Stimulated activated CD8-positive, alpha-beta memory T cell treated with anti-CD3 and anti-CD28 coated beads, Interleukin-7, amount 100 ng/mL, for 4 hours (primary cell): ENCODE data around the gene LCK.
"Not testable (repeated sequence)": the region's sequence is repeated elsewhere in the genome, so short reads cannot be mapped to it uniquely, and the experiment has no call there.

Experiments used
- DNase-seq, 2 donors: peaks; one replicate each; pipeline ENCODE4 v3.0.0-alpha.2; 2020; ENCODE audit warnings: low read depth in 2 of 2

LCK gene

DNA sequence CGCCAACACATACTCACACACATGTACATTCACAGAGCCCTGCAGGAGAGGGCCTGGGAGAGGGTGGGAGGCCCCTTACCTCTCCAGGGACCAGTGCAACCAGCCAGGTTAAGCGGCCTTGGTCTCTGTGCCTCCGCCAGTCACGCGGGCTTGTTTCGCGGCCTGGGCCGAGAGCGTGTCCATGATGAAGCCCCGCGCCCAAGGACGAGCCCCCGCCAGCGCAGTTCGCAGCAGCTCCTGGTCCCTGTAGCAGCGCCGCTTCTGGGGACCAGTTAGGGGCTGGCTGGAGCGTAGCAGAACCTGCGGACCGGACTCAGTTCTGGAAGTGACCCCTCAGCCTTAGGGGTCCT, 11.3 kb upstream of the LCK start:
- no peak for DNase-seq

GRCh38 chr1:32240140-32240951, 10.7 kb upstream of the LCK start:
- DNase-seq: peak in 1 of 2 donors; percentile 50

DNA sequence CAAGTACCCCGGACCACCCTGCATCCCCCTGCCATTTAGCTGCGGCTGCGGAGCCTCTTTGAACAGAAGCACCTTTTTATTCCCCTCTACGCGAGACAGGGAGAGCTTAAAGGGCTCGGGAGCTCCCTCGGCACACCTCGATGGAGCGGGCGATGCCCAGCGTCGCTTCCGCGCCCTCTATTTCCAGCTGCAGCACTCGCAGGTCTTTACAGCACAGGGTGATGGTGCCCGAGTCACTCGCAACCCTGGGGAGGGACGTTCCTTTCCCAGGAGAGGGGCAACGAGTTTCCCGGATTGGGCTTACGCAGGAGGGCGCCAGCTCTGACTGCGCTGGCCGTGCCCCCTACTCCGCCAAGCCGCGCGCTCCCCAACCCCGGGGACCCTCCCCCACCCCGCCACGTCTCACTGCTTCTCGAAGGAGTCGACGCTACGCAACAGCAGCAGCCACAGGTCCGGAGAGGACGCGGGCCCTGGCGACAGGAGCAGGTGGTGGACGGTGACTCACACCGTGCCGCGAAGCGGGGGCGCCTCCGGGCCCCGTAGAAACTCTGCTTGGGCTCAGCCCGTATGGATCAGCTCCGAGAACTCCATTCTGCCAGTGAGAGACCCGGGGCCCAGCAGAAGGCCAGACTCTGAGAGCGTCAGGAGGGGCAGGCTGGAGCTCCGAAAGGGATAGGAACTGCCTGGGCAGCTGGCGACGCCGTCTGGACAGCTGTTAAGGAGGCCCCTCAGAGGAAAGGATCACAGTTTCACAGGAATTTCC, 9.9 kb upstream of the LCK start:
- peak in 1 of 2 donors; percentile 36 for DNase-seq

- DNase-seq: no peak
Measured at GRCh38 chr1:32242341-32242851, 8.7 kb upstream of the LCK start.

GRCh38 chr1:32246888-32247273, 4.2 kb upstream of the LCK start, which contains the start of gene FAM167B:
Gene FAM167B, plus strand, starts transcription at chr1:32247222. Its CDS starts 200 bp downstream, at chr1:32247422.
- no peak for DNase-seq

DNA sequence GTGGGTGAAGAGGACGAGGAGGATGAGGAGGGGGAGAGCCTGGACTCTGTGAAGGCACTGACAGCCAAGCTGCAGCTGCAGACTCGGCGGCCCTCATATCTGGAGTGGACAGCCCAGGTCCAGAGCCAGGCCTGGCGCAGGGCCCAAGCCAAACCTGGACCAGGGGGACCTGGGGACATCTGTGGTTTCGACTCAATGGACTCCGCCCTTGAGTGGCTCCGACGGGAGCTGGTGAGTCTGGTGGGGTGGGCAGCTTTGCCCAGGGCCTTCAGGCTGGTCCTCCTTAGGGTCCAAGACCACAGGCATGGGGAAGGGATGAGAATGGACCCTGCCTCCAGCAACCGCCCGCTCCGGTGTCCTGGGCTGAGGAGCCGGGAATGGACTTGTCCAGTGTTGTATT, 3.6 kb upstream of the LCK start:
- DNase-seq: no peak

DNA sequence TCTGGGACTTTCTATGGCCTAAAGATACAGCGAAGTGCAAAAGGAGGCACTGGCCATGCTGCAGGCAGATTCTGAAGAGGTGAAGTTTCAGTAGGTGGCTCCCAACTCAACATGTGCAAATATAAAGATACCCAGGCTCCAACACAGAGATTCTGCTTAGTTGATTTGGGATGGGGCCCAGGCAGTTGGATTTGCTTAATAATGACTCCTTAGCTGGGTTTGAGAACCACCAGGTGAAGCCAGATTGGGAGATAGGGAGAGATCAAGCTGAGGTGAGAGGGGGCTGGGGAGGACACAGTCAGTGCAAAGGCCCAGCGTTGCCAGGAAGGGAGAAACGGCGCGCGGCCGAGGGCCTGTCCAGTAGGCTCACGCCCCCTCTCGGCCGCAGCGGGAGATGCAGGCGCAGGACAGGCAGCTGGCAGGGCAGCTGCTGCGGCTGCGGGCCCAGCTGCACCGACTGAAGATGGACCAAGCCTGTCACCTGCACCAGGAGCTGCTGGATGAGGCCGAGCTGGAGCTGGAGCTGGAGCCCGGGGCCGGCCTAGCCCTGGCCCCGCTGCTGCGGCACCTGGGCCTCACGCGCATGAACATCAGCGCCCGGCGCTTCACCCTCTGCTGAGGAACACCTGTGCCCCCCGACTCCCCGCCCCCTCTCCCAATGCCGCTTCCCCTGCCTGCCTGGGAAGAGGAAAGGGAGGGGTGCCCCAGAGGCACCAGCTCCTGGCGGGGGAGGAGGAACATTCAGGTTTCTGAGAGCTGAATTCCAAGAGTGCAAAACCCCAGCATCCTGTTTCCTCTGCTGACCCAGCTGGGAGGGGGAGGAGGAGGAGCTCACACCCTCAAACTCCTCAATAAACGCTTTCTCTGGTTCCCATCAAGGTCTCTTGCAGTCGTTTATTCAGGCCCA, 2.8 kb upstream of the LCK start:
- peak in 1 of 2 donors; percentile 60 for DNase-seq

DNA sequence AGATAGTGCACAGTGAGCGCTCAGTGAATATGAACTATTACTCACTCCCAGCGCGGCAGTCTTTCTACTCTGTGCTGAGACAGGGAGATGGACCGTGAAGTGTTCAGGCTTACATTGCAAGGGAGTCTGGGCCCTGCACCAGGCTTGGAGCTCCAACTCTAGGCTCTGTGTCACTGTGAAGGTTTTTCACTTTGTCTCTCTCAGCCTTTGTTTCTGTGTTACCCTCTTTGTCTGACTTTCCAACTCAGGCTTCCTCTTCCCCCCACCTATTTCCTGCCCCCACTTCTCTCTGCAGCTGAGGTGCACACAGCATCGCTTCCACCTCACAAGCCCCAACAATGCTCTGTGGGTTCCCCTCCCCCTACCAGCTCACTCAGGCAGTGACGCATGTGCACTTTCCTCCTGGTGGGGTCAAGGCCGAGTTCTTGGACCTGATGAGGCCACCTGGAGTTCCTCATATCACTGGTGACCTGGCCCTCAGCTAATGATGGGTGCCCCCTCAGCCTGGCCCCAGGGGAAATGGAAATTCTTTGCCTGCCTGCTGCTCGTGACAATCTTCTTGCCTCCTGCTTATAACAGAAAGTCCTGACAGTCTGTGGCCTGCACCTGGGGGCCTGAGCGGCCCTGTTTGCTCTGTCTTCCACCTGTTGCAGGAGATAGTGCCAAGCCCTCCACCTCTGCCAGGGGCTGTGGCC, 1.1 kb upstream of the LCK start:
- peak; percentile 76 to 77 for DNase-seq

DNA sequence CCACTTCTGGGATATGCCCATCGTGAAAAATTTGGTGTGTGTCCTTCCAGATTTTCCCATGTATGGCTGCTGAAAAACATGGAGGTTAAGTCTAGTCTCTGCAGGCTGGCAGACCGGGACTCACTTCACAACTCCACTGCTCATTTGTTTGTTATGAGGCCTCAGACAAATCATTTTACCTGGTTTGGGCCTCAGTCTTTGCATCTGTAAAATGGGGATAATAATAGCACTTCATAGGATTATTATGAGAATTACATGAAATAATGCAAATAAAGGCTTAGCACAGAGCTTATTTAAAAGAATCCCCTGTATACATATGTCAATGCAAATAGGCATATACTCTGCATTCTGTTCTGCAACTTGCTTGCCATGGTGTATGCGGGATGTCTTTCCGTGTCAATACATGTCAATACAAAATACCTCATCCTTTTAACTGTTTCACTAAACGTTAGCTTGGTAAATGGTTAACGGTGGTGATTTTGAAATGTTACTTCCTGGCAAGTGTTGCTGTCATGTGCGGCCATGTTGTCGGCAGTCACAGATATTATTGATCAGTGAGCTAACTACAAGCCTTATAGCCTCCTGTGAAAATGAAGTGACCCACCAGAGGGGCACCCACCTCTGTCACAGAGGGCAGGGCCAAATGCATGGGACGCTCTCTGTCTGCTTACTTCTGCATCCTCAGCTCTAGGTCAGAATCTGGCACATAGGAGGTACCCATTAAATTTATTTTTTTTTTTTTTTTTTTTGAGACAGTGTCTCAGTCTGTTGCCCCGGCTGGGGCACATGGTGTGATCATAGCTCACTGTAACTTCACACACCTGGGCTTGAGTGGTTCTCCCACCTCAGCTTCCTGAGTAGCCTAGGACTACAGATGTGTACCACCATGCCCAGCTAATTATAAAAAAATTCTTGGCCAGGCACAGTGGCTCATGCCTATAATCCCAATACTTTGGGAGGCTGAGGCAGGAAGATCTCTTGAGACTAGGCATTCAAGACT, 4.3 kb downstream of the LCK start:
- DNase-seq: no peak

- no peak for DNase-seq
Measured at GRCh38 chr1:32256473-32257226, 5.6 kb downstream of the LCK start.

GRCh38 chr1:32257227-32257508, 6.1 kb downstream of the LCK start:
- DNase-seq: no peak

DNA sequence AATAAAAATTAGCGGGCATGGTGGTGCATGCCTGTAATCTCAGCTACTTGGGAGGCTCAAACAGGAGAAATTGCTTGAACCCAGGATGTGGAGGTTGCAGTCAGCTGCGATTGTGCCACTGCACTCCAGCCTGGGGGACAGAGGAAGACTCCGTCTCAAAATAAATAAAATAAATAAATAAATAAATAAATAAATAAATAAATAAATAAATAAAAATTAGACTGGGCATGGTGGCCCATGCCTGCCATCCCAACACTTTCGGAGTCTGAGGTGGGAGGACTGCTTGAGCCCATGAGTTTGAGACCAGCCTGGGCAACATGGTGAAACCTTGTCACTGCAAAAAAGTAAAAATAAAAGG, 12.2 kb downstream of the LCK start:
- DNase-seq: not testable (repeated sequence)

- no peak for DNase-seq
Measured at GRCh38 chr1:32263744-32264143, 12.7 kb downstream of the LCK start.

- DNase-seq: no peak
Measured at GRCh38 chr1:32265846-32266245, 14.8 kb downstream of the LCK start.

GRCh38 chr1:32266921-32267591, 16.0 kb downstream of the LCK start:
- DNase-seq: no peak

DNA sequence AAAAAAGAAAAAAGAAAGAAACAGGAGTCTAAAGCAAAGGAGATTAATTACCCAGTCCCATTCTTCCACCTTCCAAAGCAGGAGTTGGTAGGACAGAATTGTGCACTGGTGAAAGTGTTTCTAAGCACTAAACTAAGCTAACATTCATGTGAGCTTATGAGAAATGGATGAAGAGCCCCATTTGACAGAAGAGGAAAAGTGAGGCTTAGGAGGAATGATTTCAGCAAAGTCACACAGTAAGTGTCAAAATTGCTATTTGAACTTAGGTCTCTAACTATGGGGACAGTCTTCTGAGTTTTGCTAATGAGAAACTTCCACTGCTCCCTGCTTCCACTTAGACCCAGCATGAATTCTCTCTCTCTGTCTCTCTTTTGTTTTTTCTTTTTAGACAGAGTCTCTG, 18.7 kb downstream of the LCK start:
- no peak for DNase-seq

- no peak for DNase-seq
Measured at GRCh38 chr1:32272557-32273390, 21.7 kb downstream of the LCK start.
